ENCODE data around the gene KLK12.

The KLK12 gene

DNA sequence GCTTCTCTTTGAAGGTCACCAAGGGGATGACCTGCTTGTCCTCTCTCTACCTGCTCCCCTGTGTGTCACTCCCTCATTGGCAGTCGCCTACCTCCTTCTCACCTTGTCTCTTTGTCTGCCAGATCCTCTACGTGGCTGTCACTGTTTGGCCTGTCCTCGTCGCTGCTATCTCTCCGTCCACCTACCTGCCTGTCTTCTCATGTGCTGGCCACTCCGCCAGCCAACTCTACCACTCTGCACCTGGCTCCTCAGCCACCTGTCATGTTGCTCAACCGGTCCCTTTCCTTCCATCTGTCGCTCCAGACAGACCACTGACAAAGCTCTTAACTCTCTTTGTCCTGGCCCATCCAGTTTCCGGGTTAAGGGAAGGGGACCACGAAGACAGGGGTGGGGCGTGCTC lies at the start of gene KLK12:
Gene KLK12 (minus strand): TSS at position 299 of the 400 bp plus-strand sequence. CDS start 381 bp downstream, outside the sequence.
- Histone ChIP-seq H3F3A (ENCODE audit: insufficient read depth, low read length) (no peaks in the 10 kb centered on the region), H3K27ac (ENCODE audit: low read length) (no peak within 1 kb of the TSS), H3K4me1 (ENCODE audit: low read length) (no peaks in the 10 kb centered on the region), H3K9me3 (replicated peaks; ENCODE audit: insufficient read depth, low read length) (no peaks in the 10 kb centered on the region), H3K9me2 (replicated peaks; ENCODE audit: insufficient read depth, low read length) (no peaks in the 10 kb centered on the region), H4K20me1 (ENCODE audit: insufficient read depth, low read length) (no peaks in the 10 kb centered on the region), H3K27me3 (replicated peaks; ENCODE audit: insufficient read depth, low read length) (peaks cover 5% of the 10 kb centered on the region), H3K4me2 (ENCODE audit: low read depth, low read length) (no peak within 1 kb of the TSS), H3K4me3 (ENCODE audit: low read length) (no peak within 1 kb of the TSS), H3K79me2 (ENCODE audit: low read length) (no peaks in the 10 kb centered on the region), H3K36me3 (replicated peaks; ENCODE audit: insufficient read depth, low read length) (no peaks in the 10 kb centered on the region), H2AFZ (ENCODE audit: low read length) (no peak within 1 kb of the TSS), H3K9ac (ENCODE audit: low read length) (no peak within 1 kb of the TSS)
- TF ChIP-seq EZH2 (optimal IDR thresholded peaks at IDR 0.05; ENCODE audit: low read depth, low read length) (no peak), EZH2phosphoT487 (IDR thresholded peaks at IDR 0.05; ENCODE audit: low read length) (no peak)
- TF ChIP-seq, protein P1, sequence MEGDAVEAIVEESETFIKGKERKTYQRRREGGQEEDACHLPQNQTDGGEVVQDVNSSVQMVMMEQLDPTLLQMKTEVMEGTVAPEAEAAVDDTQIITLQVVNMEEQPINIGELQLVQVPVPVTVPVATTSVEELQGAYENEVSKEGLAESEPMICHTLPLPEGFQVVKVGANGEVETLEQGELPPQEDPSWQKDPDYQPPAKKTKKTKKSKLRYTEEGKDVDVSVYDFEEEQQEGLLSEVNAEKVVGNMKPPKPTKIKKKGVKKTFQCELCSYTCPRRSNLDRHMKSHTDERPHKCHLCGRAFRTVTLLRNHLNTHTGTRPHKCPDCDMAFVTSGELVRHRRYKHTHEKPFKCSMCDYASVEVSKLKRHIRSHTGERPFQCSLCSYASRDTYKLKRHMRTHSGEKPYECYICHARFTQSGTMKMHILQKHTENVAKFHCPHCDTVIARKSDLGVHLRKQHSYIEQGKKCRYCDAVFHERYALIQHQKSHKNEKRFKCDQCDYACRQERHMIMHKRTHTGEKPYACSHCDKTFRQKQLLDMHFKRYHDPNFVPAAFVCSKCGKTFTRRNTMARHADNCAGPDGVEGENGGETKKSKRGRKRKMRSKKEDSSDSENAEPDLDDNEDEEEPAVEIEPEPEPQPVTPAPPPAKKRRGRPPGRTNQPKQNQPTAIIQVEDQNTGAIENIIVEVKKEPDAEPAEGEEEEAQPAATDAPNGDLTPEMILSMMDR (IDR thresholded peaks at IDR 0.05; ENCODE audit: low read length), result no peak
- no peak for DNase-seq

DNA sequence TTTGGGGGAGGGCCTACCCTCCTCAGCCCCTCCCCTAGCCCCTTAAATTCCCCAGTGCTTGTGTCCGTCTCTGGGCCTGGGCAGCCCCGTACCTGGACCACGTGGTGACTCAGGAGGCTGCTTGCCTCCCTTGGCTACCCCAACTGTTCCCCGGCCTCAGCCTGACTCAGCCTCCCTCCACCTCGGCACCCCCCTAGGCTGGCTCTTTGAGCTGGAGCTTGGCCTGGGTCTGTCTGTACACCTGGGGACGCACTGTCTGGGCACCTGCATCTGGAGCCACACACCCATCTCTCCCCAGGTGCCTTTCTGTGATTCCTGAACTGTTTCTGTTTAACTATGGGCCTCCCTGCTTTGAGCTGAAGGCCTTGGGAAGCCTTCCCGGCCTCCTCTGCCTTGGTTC lies 49.7 kb upstream of the KLK12 start:
- H3K4me2 ChIP-seq (ENCODE audit: low read depth, low read length), result no peak overlapping the region
- no peaks in the 10 kb centered on the region for H3K9me3 ChIP-seq (replicated peaks; ENCODE audit: insufficient read depth, low read length)
- H3K36me3 ChIP-seq (replicated peaks; ENCODE audit: insufficient read depth, low read length), result no peaks in the 10 kb centered on the region
- H3K27me3 ChIP-seq (replicated peaks; ENCODE audit: insufficient read depth, low read length), result peaks cover 21% of the 10 kb centered on the region
- H4K20me1 ChIP-seq (ENCODE audit: insufficient read depth, low read length), result no peaks in the 10 kb centered on the region
- no peak for DNase-seq
- no peak overlapping the region for H3K27ac ChIP-seq (ENCODE audit: low read length)
- no peak overlapping the region for H3K4me3 ChIP-seq (ENCODE audit: low read length)
- TF ChIP-seq, protein P1 (IDR thresholded peaks at IDR 0.05; ENCODE audit: low read length), result no peak
- TF ChIP-seq EZH2phosphoT487 (IDR thresholded peaks at IDR 0.05; ENCODE audit: low read length), result no peak
- no peak for TF ChIP-seq EZH2 (optimal IDR thresholded peaks at IDR 0.05; ENCODE audit: low read depth, low read length)
- H3K4me1 ChIP-seq (ENCODE audit: low read length), result no peaks in the 10 kb centered on the region
- no peak overlapping the region for H3K9ac ChIP-seq (ENCODE audit: low read length)
- no peaks in the 10 kb centered on the region for H3F3A ChIP-seq (ENCODE audit: insufficient read depth, low read length)
- no peaks in the 10 kb centered on the region for H3K79me2 ChIP-seq (ENCODE audit: low read length)
- no peak overlapping the region for H2AFZ ChIP-seq (ENCODE audit: low read length)
- H3K9me2 ChIP-seq (replicated peaks; ENCODE audit: insufficient read depth, low read length), result no peaks in the 10 kb centered on the region

DNA sequence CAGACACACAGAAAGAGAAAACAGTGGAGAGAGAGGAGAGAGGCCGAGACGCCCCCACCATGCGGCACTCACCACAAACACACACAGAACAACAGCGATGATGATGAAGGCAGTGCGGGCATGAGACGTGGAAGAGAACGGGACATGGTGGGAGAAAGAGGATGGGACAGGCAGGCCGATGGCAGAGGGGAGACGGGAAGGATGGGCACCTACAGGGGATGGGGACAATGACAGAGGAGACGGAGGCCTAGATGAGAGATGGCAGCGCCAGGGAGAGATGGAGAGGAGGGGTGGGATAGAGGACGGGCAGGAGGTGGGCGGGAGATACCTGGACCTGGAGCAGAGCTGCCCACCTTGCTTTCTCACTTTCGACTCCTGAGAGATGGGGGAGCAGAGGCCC lies 49.0 kb upstream of the KLK12 start:
- Histone ChIP-seq H2AFZ (ENCODE audit: low read length) (no peak overlapping the region), H3K36me3 (replicated peaks; ENCODE audit: insufficient read depth, low read length) (no peaks in the 10 kb centered on the region), H3K27ac (ENCODE audit: low read length) (no peak overlapping the region), H3K9me3 (replicated peaks; ENCODE audit: insufficient read depth, low read length) (no peaks in the 10 kb centered on the region), H3K4me1 (ENCODE audit: low read length) (no peaks in the 10 kb centered on the region), H3K9ac (ENCODE audit: low read length) (no peak overlapping the region), H3K79me2 (ENCODE audit: low read length) (no peaks in the 10 kb centered on the region), H3K4me2 (ENCODE audit: low read depth, low read length) (no peak overlapping the region), H3F3A (ENCODE audit: insufficient read depth, low read length) (no peaks in the 10 kb centered on the region), H4K20me1 (ENCODE audit: insufficient read depth, low read length) (no peaks in the 10 kb centered on the region), H3K9me2 (replicated peaks; ENCODE audit: insufficient read depth, low read length) (no peaks in the 10 kb centered on the region), H3K27me3 (replicated peaks; ENCODE audit: insufficient read depth, low read length) (peaks cover 21% of the 10 kb centered on the region), H3K4me3 (ENCODE audit: low read length) (no peak overlapping the region)
- no peak for TF ChIP-seq EZH2 (optimal IDR thresholded peaks at IDR 0.05; ENCODE audit: low read depth, low read length)
- no peak for TF ChIP-seq EZH2phosphoT487 (IDR thresholded peaks at IDR 0.05; ENCODE audit: low read length)
- TF ChIP-seq, protein P1 (IDR thresholded peaks at IDR 0.05; ENCODE audit: low read length), result no peak
- no peak for DNase-seq
